A549 (cell line): ENCODE results near the gene BMX.

ENCODE experiments used
- FOSL2 ChIP-seq, 2 experiments: fragments of 450-650 bp in 1 of 2; fragments of >200 bp in 1 of 2; sonication (Bioruptor Twin) in 1 of 2; formaldehyde crosslinking; IDR thresholded peaks; 2 replicates each; pipeline versions ENCODE4 v1.5.0 to v1.6.1; 2016 to 2020; ENCODE audit warnings: mild to moderate bottlenecking in 1 of 2, moderate library complexity in 1 of 2
- JUNB ChIP-seq: fragments of >200 bp; sonication (Bioruptor Twin); formaldehyde crosslinking; IDR thresholded peaks from 2 replicates; pipeline ENCODE4 v1.6.1; 2016
- POLR2A ChIP-seq: IDR thresholded peaks from 2 replicates; pipeline ENCODE4 v1.6.1; 2012; ENCODE audit warnings: mild to moderate bottlenecking, low read length
- RAD21 ChIP-seq, 2 experiments: fragments of >200 bp in 1 of 2; sonication (Bioruptor Twin) in 1 of 2; formaldehyde crosslinking in 1 of 2; IDR thresholded peaks in 1 of 2; conservative IDR thresholded peaks in 1 of 2; 2 replicates in 1 of 2; 3 replicates in 1 of 2; pipeline ENCODE4 v1.6.1; 2012 to 2018; ENCODE audit warnings: inconsistent platforms in 1 of 2
- RFX5 ChIP-seq: fragments of 450-650 bp; IDR thresholded peaks from 2 replicates; pipeline ENCODE4 v1.7.1; 2014; ENCODE audit warnings: antibody characterized with exemption, mild to moderate bottlenecking, moderate library complexity
- RNF2 ChIP-seq: fragments of 200-600 bp; sonication (generic); IDR thresholded peaks from 2 replicates; pipeline ENCODE4 v1.6.1; 2016; ENCODE audit warnings: low read depth, mild to moderate bottlenecking, antibody characterized with exemption, moderate library complexity, borderline replicate concordance
- TF ChIP-seq, protein P1 (sequence below): fragments of >200 bp; sonication (Bioruptor Twin); formaldehyde crosslinking; IDR thresholded peaks from 3 replicates; pipeline ENCODE4 v1.5.1; 2016
- TF ChIP-seq, protein P2 (sequence below): fragments of 200-600 bp; sonication (generic); IDR thresholded peaks from 2 replicates; pipeline ENCODE4 v1.6.1; 2016; ENCODE audit warnings: antibody characterized with exemption, mild to moderate bottlenecking, moderate library complexity
- TF ChIP-seq, protein P3 (sequence below): fragments of 150-350 bp; IDR thresholded peaks from 2 replicates; pipeline ENCODE4 v1.6.1; 2014; ENCODE audit warnings: low read depth, mild to moderate bottlenecking, low read length
- TF ChIP-seq, protein P4 (sequence below): IDR thresholded peaks from 2 replicates; pipeline ENCODE4 v1.6.1; 2012

DNA sequence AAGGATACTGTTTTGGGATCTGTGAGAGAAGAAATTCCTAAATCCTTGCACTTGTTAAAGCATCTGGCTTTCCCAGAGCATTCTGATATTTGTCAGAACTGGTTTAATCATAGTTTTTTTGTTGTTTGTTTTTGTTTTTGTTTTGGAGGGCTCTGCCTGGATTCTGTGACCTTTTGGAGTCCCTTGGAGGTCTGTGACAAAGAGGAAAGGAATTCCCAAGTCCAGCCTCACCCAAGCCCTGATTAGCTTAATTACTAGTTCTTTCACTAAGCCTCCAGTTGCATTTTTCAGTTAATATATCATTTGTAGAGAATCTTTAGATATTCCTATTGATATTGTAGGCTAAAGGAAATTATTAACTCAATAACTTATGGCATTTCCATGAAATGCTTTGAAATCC is 99.4 kb downstream of the BMX start:
- TF ChIP-seq, protein P1, sequence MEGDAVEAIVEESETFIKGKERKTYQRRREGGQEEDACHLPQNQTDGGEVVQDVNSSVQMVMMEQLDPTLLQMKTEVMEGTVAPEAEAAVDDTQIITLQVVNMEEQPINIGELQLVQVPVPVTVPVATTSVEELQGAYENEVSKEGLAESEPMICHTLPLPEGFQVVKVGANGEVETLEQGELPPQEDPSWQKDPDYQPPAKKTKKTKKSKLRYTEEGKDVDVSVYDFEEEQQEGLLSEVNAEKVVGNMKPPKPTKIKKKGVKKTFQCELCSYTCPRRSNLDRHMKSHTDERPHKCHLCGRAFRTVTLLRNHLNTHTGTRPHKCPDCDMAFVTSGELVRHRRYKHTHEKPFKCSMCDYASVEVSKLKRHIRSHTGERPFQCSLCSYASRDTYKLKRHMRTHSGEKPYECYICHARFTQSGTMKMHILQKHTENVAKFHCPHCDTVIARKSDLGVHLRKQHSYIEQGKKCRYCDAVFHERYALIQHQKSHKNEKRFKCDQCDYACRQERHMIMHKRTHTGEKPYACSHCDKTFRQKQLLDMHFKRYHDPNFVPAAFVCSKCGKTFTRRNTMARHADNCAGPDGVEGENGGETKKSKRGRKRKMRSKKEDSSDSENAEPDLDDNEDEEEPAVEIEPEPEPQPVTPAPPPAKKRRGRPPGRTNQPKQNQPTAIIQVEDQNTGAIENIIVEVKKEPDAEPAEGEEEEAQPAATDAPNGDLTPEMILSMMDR: no peak
- TF ChIP-seq, protein P2, sequence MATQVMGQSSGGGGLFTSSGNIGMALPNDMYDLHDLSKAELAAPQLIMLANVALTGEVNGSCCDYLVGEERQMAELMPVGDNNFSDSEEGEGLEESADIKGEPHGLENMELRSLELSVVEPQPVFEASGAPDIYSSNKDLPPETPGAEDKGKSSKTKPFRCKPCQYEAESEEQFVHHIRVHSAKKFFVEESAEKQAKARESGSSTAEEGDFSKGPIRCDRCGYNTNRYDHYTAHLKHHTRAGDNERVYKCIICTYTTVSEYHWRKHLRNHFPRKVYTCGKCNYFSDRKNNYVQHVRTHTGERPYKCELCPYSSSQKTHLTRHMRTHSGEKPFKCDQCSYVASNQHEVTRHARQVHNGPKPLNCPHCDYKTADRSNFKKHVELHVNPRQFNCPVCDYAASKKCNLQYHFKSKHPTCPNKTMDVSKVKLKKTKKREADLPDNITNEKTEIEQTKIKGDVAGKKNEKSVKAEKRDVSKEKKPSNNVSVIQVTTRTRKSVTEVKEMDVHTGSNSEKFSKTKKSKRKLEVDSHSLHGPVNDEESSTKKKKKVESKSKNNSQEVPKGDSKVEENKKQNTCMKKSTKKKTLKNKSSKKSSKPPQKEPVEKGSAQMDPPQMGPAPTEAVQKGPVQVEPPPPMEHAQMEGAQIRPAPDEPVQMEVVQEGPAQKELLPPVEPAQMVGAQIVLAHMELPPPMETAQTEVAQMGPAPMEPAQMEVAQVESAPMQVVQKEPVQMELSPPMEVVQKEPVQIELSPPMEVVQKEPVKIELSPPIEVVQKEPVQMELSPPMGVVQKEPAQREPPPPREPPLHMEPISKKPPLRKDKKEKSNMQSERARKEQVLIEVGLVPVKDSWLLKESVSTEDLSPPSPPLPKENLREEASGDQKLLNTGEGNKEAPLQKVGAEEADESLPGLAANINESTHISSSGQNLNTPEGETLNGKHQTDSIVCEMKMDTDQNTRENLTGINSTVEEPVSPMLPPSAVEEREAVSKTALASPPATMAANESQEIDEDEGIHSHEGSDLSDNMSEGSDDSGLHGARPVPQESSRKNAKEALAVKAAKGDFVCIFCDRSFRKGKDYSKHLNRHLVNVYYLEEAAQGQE: no peak
- TF ChIP-seq POLR2A (no peak), RNF2 (no peak), RAD21 (conservative IDR thresholded peaks at IDR 0.05 in 1 of 2, IDR thresholded peaks at IDR 0.05 in 1 of 2) (no peak), RFX5 (no peak), FOSL2 (IDR thresholded peaks at IDR 0.05) (no peak), FOSL2 (CRISPR knock-in tag; IDR thresholded peaks at IDR 0.05) (no peak), JUNB (no peak)
- TF ChIP-seq, protein P3, sequence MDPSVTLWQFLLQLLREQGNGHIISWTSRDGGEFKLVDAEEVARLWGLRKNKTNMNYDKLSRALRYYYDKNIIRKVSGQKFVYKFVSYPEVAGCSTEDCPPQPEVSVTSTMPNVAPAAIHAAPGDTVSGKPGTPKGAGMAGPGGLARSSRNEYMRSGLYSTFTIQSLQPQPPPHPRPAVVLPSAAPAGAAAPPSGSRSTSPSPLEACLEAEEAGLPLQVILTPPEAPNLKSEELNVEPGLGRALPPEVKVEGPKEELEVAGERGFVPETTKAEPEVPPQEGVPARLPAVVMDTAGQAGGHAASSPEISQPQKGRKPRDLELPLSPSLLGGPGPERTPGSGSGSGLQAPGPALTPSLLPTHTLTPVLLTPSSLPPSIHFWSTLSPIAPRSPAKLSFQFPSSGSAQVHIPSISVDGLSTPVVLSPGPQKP: no peak
- TF ChIP-seq, protein P4, sequence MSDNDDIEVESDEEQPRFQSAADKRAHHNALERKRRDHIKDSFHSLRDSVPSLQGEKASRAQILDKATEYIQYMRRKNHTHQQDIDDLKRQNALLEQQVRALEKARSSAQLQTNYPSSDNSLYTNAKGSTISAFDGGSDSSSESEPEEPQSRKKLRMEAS: no peak
